ENCODE data around the gene C1RL. TPM values are rescaled to one million over a fixed set of nuclear protein-coding genes. Genes with fewer than 3 reads are reported as not detected.

Gene C1RL
- total RNA-seq, 4 donors from 2014 or later: 64.8 to 159 (median 88.2) TPM

DNA sequence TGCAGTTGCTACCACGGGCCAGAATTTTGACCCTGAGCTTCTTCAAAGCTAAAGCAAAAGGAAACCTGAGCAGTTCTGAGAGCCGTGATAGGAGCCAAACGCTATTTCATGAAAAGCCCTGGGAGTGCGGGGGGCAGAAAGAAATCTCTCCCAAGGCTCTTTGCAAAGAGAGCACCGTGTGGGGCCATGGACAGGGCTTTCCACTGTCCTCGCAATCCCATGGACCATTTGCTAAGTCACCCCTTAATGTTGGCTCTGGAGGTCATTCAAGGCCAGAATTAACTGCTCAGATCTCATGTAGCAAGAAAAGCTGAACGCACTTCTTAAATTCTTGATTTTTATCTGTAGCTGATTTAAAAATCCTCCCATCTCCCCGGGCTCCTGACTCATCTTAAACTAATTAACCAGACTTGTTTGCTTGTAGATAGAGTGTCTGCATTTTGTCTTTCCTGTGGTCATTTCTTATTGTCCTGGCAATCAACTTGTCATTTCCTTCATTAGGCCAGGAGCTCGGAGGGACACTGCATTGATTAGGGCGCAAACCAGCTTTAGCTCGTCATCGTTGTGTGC lies 46.0 kb upstream of the C1RL start:
- H3K27me3 ChIP-seq: no peaks in the 10 kb centered on the region
- 86% methylated on average over 12 of the region's 12 CpGs for WGBS
- H3K4me3 ChIP-seq: no peak overlapping the region
- DNase-seq (ENCODE audit: extremely low spot score): no peak
- H3K36me3 ChIP-seq: peaks cover 0 to 80% (median 35%) of the 10 kb centered on the region in 4 donors
- no peaks in the 10 kb centered on the region for H3K9me3 ChIP-seq
- no peaks in the 10 kb centered on the region for H3K4me1 ChIP-seq
- no peak for TF ChIP-seq POLR2A (IDR thresholded peaks at IDR 0.05; ENCODE audit: low read depth)
- no peak for TF ChIP-seq EP300 (IDR thresholded peaks at IDR 0.05)
- no peak for TF ChIP-seq POLR2AphosphoS5 (IDR thresholded peaks at IDR 0.05)
- TF ChIP-seq, protein P1, sequence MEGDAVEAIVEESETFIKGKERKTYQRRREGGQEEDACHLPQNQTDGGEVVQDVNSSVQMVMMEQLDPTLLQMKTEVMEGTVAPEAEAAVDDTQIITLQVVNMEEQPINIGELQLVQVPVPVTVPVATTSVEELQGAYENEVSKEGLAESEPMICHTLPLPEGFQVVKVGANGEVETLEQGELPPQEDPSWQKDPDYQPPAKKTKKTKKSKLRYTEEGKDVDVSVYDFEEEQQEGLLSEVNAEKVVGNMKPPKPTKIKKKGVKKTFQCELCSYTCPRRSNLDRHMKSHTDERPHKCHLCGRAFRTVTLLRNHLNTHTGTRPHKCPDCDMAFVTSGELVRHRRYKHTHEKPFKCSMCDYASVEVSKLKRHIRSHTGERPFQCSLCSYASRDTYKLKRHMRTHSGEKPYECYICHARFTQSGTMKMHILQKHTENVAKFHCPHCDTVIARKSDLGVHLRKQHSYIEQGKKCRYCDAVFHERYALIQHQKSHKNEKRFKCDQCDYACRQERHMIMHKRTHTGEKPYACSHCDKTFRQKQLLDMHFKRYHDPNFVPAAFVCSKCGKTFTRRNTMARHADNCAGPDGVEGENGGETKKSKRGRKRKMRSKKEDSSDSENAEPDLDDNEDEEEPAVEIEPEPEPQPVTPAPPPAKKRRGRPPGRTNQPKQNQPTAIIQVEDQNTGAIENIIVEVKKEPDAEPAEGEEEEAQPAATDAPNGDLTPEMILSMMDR (IDR thresholded peaks at IDR 0.05): no peak
- intact Hi-C loops (cut with DNase I): no loop called here
- H3K27ac ChIP-seq (replicated peaks in 1 of 4): no peak overlapping the region

DNA sequence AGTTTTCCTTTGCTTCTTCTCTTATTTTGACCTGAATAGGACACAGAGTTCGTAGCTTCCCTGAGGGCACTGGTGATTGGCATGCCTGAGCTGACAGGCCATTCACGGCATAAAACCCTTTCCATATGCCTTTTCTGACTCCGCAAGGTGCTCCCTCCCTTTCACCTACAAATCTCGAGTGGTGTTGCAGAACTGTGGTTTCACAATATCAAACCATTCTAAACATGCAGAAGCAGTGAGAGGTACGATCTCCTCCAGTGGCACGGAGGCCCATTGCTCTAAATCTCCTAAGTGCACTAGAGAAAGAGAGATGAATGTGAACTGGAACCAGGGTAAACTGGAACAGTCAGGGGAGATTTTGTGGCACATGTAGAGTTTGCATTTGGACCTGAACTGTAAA lies 45.0 kb upstream of the C1RL start:
- Histone ChIP-seq H3K9me3 (no peaks in the 10 kb centered on the region), H3K27me3 (no peaks in the 10 kb centered on the region), H3K36me3 (peaks cover 0 to 89% (median 43%) of the 10 kb centered on the region in 4 donors), H3K4me1 (no peaks in the 10 kb centered on the region), H3K27ac (replicated peaks in 1 of 4) (no peak overlapping the region), H3K4me3 (no peak overlapping the region)
- TF ChIP-seq, protein P1 (IDR thresholded peaks at IDR 0.05): no peak
- no peak for TF ChIP-seq POLR2AphosphoS5 (IDR thresholded peaks at IDR 0.05)
- no peak for TF ChIP-seq EP300 (IDR thresholded peaks at IDR 0.05)
- TF ChIP-seq POLR2A (IDR thresholded peaks at IDR 0.05; ENCODE audit: low read depth): no peak
- no peak for DNase-seq (ENCODE audit: extremely low spot score)
- intact Hi-C loops (cut with DNase I): no loop called here
- 85% methylated on average over 6 of the region's 6 CpGs for WGBS

DNA sequence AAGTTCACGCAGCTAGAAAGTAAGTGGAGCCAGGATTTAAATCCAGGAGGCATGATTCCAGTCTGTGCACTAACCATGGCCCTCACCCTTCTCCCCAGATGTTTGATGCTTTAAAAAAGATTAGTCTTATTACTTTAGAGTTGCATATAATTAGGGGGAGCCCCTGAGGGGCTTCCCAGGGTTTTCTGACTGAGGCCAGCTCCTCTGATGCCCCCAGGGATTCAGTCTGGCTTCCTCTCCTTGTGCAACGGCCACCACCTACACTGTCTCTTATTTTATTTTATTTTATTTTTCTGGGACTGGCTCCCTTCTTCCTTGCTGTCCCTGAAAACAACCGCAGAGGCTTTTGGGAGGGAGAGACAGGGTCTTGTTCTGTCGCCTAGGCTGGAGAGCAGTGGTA lies 43.8 kb upstream of the C1RL start:
- no peaks in the 10 kb centered on the region for H3K27me3 ChIP-seq
- TF ChIP-seq EP300 (IDR thresholded peaks at IDR 0.05): no peak
- intact Hi-C loops (cut with DNase I): no loop called here
- H3K27ac ChIP-seq (replicated peaks in 1 of 4): no peak overlapping the region
- no peaks in the 10 kb centered on the region for H3K9me3 ChIP-seq
- H3K36me3 ChIP-seq: peaks cover 3 to 94% (median 48%) of the 10 kb centered on the region in 4 donors
- no peak for DNase-seq (ENCODE audit: extremely low spot score)
- H3K4me1 ChIP-seq: no peaks in the 10 kb centered on the region
- WGBS: 83% methylated on average over 4 of the region's 4 CpGs
- H3K4me3 ChIP-seq: no peak overlapping the region

DNA sequence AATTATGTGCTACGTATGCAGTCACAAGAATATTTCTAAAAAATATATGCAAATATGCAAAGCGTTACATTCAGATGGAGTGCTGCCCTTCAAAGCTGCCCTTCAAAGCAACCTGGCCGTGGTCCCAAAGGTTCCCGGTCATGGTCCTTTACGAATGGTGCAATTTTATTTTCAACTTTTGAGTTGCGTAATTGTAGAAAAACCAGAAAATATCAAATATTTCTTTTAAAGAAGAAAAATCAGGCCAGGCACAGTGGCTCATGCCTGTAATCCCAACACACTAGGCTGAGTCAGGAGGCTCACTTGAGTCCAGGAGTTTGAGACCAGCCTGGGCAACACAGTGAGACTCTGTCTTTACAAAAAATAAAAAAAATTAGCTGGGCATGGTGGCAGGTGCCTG lies 42.5 kb upstream of the C1RL start:
- 95% methylated on average over 6 of the region's 6 CpGs for WGBS
- Histone ChIP-seq H3K4me3 (no peak overlapping the region), H3K4me1 (no peaks in the 10 kb centered on the region), H3K36me3 (peaks cover 3 to 86% (median 43%) of the 10 kb centered on the region in 4 donors), H3K27me3 (no peaks in the 10 kb centered on the region), H3K9me3 (no peaks in the 10 kb centered on the region), H3K27ac (replicated peaks in 1 of 4) (no peak overlapping the region)
- TF ChIP-seq, protein P1 (IDR thresholded peaks at IDR 0.05): no peak
- no peak for TF ChIP-seq POLR2A (IDR thresholded peaks at IDR 0.05; ENCODE audit: low read depth)
- no peak for TF ChIP-seq POLR2AphosphoS5 (IDR thresholded peaks at IDR 0.05)
- TF ChIP-seq EP300 (IDR thresholded peaks at IDR 0.05): no peak
- no peak for DNase-seq (ENCODE audit: extremely low spot score)
- intact Hi-C loops (cut with DNase I): no loop called here

DNA sequence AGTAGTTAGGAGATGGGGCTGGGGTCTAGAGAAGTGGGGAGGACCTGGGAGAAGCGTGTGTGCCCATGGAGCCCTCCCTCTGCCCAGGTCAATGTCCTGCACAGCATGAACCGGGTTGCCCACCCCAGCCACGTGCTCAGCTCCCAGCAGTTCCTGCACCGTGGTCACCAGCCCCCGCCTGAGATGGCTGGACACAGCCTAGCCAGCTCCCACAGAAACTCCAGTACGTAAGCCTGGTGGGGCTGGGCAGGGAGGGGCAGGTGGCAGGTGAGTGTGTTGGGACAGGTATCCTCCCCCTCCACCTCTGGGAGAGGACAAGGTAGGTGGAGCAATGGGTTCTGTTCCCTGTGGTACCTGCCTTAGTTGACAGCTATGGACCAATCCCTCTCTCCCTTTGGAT lies 41.8 kb upstream of the C1RL start:
- no peaks in the 10 kb centered on the region for H3K27me3 ChIP-seq
- H3K4me3 ChIP-seq: no peak overlapping the region
- intact Hi-C loops (cut with DNase I): no loop called here
- H3K27ac ChIP-seq (replicated peaks in 1 of 4): no peak overlapping the region
- peaks cover 3 to 86% (median 45%) of the 10 kb centered on the region in 4 donors for H3K36me3 ChIP-seq
- TF ChIP-seq EP300 (IDR thresholded peaks at IDR 0.05) (no peak), POLR2A (IDR thresholded peaks at IDR 0.05; ENCODE audit: low read depth) (no peak), POLR2AphosphoS5 (IDR thresholded peaks at IDR 0.05) (no peak)
- TF ChIP-seq, protein P1 (IDR thresholded peaks at IDR 0.05): no peak
- no peak for DNase-seq (ENCODE audit: extremely low spot score)
- 91% methylated on average over 4 of the region's 6 CpGs for WGBS
- H3K4me1 ChIP-seq: no peaks in the 10 kb centered on the region
- no peaks in the 10 kb centered on the region for H3K9me3 ChIP-seq

Measured in esophagus muscularis mucosa (tissue), 4 donors.